Measurements from ENCODE around the gene PIGS.
"Not testable (repeated sequence)": the region's sequence is repeated elsewhere in the genome, so short reads cannot be mapped to it uniquely, and the experiment has no call there.

PIGS gene

GRCh38 chr17:28578246-28579195 lies 7.2 kb upstream of the PIGS start:
- no peak overlapping the region for H3K4me3 ChIP-seq
- no peak for DNase-seq
- no peak for TF ChIP-seq CTCF (IDR thresholded peaks at IDR 0.05)
- no peak overlapping the region for H3K27ac ChIP-seq
- peaks cover 0 to 16% (median 4%) of the 10 kb centered on the region in 4 donors for H3K4me1 ChIP-seq
- H3K27me3 ChIP-seq: no peaks in the 10 kb centered on the region
- H3K36me3 ChIP-seq: peaks cover 0 to 5% (median 0%) of the 10 kb centered on the region in 3 donors
- no peaks in the 10 kb centered on the region for H3K9me3 ChIP-seq
- intact Hi-C loops (cut with DNase I; ENCODE audit: low total_unique reads): no loop called here

GRCh38 chr17:28577466-28577824 lies 6.1 kb upstream of the PIGS start:
- Histone ChIP-seq H3K4me3 (no peak overlapping the region), H3K9me3 (no peaks in the 10 kb centered on the region), H3K27ac (peak overlapping the region in 1 of 2 donors; percentile 47), H3K36me3 (no peaks in the 10 kb centered on the region), H3K4me1 (peaks cover 0 to 19% (median 8%) of the 10 kb centered on the region in 4 donors), H3K27me3 (no peaks in the 10 kb centered on the region)
- no peak for TF ChIP-seq CTCF (IDR thresholded peaks at IDR 0.05)
- intact Hi-C loops (cut with DNase I; ENCODE audit: low total_unique reads): no loop called here
- DNase-seq: no peak

- no peaks in the 10 kb centered on the region for H3K9me3 ChIP-seq
- H3K27ac ChIP-seq: peak within 1 kb of the TSS; percentile 19 to 47
- intact Hi-C loops (cut with DNase I; ENCODE audit: low total_unique reads): no loop called here
- no peak for TF ChIP-seq CTCF (IDR thresholded peaks at IDR 0.05)
- H3K36me3 ChIP-seq: no peaks in the 10 kb centered on the region
- H3K4me3 ChIP-seq: peak within 1 kb of the TSS; percentile 26 to 38
- peak; percentile 98 for DNase-seq
- H3K27me3 ChIP-seq: no peaks in the 10 kb centered on the region
- H3K4me1 ChIP-seq: peaks cover 0 to 24% (median 12%) of the 10 kb centered on the region in 4 donors
Measured at GRCh38 chr17:28576758-28577465, 5.6 kb upstream of the PIGS start, which contains the start of gene ALDOC. Gene ALDOC, minus strand, starts transcription at chr17:28576895. Its CDS starts 1,363 bp downstream, at chr17:28575532.

- H3K4me1 ChIP-seq: peaks cover 0 to 27% (median 13%) of the 10 kb centered on the region in 4 donors
- DNase-seq; H3K9me3 ChIP-seq; intact Hi-C loops (cut with DNase I; ENCODE audit: low total_unique reads); H3K27me3 ChIP-seq; H3K4me3 ChIP-seq; H3K36me3 ChIP-seq; H3K27ac ChIP-seq: not testable (repeated sequence)
Measured at GRCh38 chr17:28576016-28576415, 4.7 kb upstream of the PIGS start.

- no peaks in the 10 kb centered on the region for H3K9me3 ChIP-seq
- H3K27me3 ChIP-seq: no peaks in the 10 kb centered on the region
- no peak for DNase-seq
- no peak overlapping the region for H3K27ac ChIP-seq
- no peaks in the 10 kb centered on the region for H3K36me3 ChIP-seq
- peaks cover 0 to 29% (median 17%) of the 10 kb centered on the region in 4 donors for H3K4me1 ChIP-seq
- intact Hi-C loops (cut with DNase I; ENCODE audit: low total_unique reads): no loop called here
- no peak overlapping the region for H3K4me3 ChIP-seq
- no peak for TF ChIP-seq CTCF (IDR thresholded peaks at IDR 0.05)
Measured at GRCh38 chr17:28575126-28575795, 3.9 kb upstream of the PIGS start.

Measured in tibial artery (tissue), 4 donors.